Prostate gland (tissue), 2 donors: ENCODE data around the gene PAX5.

Experiments
- POLR2A ChIP-seq: fragments of 450-650 bp; IDR thresholded peaks from one replicate; pipeline ENCODE4 v1.6.1; 2016; ENCODE audit warnings: antibody characterized with exemption, mild to moderate bottlenecking
- POLR2AphosphoS5 ChIP-seq: sonication (generic); formaldehyde crosslinking; IDR thresholded peaks from one replicate; pipeline ENCODE4 v1.6.1; 2017; ENCODE audit warnings: antibody characterized with exemption
- TF ChIP-seq, protein P1 (sequence below), 4 experiments: fragments of 200-600 bp in 2 of 4; fragments of 450-650 bp in 2 of 4; sonication (generic) in 2 of 4; IDR thresholded peaks; 1 replicate in 3 of 4; 2 replicates in 1 of 4; pipeline ENCODE4 v1.5.1; 2016 to 2019; ENCODE audit warnings: antibody characterized with exemption in 4 of 4, mild to moderate bottlenecking in 2 of 4, moderate library complexity in 2 of 4

DNA sequence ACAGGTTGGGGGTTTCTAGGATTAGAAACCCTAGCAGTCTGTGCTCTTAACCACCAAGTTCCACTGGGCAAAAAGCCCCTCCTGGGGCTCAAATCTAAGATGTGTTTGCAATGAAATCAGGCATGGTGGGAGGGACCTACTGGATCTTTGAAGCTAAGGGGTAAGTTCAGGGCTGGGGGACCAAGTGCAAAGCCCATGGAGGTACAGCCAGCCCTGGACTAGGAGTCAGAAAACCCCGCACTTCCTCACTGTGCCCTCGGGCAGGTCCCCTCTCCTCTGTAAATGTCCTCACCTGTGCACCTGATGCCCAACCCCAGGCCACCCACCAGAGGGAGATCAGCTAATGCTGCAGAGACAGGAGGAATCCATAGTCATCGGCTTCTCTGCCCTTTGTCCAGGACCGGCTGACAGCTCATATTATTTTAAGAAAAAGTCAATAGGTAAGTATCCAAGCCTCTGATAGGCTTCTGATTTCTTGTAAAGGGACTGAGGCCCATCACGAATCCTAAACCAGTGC lies 138.3 kb downstream of the PAX5 start:
- TF ChIP-seq, protein P1, sequence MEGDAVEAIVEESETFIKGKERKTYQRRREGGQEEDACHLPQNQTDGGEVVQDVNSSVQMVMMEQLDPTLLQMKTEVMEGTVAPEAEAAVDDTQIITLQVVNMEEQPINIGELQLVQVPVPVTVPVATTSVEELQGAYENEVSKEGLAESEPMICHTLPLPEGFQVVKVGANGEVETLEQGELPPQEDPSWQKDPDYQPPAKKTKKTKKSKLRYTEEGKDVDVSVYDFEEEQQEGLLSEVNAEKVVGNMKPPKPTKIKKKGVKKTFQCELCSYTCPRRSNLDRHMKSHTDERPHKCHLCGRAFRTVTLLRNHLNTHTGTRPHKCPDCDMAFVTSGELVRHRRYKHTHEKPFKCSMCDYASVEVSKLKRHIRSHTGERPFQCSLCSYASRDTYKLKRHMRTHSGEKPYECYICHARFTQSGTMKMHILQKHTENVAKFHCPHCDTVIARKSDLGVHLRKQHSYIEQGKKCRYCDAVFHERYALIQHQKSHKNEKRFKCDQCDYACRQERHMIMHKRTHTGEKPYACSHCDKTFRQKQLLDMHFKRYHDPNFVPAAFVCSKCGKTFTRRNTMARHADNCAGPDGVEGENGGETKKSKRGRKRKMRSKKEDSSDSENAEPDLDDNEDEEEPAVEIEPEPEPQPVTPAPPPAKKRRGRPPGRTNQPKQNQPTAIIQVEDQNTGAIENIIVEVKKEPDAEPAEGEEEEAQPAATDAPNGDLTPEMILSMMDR (IDR thresholded peaks at IDR 0.05), result no peak
- no peak for TF ChIP-seq POLR2A
- no peak for TF ChIP-seq POLR2AphosphoS5
